NAMALWA (cell line): Measurements from ENCODE around the gene KCNH2.
A peak's percentile ranks its signal among the peaks of the same experiment; 100 is the strongest.

Experiments used
- DNase-seq: peaks from one replicate; pipeline ENCODE4 v3.0.0-alpha.2; 2015; ENCODE audit warnings: low spot score

The KCNH2 gene

DNA sequence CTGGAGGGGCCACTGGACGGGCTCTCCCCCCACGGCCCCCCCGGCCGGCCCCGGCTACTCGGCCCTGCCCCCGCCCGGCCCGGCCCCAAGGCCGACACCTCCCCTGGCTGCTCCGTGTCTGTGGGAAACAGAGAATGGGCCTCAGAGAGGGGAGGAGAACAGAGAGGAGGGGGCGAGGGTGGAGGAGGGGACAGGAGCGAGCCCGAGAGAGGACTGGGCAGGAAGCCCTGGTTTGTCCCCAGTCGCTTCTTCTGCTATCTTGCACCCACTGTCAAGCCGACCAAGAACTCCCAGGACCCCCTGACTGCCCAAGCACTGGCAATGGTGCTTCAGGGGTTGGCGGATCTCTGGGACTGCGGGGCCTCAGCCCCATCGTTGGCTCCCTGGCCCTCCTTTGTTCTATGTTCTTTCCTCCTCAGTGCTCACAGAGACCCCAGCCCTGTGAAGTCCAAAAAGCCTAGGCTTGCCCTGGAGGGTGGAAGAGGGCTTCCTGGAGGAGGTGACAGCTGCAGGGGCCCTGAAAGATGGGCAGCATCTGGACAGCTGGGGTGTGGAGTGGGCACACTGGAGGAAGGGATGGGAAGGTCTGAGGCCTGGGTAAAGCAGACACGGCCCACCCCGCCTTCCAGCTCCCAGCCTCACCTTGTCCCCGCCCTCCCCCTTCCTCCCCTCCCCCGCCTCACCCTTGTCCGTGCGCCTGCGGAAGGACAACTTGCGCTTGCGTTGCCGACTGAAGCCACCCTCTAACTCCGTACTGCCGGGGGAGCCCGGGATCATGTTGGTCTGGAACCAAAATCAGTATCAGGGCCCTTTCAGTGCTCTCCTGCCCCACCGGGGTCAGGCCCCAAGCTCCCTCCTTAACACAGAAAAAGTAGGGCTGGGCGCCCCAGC is 30.1 kb downstream of the KCNH2 start:
- DNase-seq: no peak

DNA sequence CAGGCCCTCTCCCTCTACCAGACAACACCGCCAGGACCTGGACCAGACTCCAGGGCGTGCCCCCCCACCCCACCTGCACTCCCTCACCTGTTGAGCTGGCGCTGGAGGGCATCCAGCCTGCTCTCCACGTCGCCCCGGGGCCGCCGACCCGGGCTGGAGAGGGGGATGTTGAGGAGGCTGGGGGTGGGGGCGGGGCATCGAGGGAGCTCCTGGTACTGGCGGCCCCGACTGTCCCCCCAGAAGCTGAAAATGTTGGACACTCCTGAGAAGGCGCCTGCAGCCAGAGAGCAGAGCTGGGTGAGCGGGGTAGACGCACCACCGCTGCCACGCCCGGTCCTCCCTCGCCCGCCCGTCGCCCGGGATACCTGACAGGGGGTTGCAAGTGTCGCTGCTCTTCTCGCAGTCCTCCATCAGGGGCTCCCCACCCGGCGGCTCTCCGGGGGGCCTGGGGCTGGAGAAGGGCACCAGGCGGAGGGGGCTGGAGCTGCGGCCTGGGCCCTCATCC is 30.8 kb downstream of the KCNH2 start:
- DNase-seq: no peak

DNA sequence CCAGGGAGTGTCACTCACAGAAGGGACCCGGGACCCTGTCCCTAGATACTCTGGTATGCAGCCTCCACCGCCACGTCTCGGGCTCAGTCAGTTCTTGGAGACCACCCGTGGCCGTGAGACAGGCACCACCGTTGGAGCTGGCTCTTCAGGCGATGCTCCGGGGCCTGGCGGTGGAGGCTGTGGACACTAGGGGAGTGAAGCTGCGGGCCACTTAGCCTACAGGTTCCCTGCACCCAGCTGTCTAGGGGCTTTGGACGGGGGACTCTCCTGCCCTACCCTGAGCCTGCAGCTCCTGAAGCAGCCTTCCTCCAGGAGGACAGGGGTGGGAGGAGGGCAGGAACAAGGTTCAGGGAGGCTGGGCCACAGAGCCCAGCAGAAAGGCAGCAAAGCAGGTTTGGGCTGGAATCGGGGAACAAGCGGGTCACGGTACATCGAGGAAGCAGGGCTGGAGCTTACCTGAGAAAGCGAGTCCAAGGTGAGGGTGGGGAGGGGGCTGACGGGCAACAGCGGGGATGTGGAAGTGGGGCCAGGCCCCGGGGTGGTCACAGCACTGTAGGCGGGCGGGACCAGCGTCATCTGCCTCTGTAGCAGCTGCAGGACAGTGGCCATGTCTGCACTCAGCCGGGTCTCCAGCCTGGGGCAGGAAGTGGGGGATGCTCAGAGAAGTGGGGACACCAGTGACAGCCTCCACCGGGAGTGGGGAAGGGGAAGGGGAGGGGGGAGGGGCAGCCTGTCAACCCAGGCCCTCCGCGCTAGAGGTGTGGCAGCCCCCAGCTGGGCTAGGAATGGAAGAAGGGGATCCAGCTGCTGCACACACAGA is 31.5 kb downstream of the KCNH2 start:
- no peak for DNase-seq

DNA sequence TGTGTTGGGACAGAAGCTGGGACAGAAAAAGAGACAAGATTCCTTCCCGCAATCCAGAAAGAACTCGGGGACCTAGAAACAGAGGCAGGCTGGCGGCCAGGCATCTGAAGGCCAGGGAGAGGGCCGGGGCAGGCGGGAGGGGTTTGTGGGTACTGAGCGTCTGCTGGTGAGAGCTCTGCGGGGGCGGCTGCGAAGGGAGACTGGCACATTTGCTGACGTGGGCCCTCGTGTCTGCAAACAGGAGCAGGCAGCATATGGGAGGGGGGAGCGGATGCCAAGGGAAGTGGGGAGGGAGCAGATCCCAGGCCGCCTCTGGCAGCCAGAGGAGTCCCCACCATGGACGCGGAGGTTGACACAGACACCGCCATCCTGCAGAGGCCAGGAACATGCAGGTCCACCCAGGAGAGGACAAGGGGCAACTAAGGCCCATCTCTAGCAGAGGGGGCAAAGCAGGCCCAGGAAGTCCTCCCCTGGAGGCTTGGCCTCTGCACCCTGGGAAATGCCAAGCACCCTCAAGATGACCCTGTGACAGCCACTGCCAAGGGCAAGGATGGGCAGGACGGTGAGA is 32.2 kb downstream of the KCNH2 start:
- DNase-seq: no peak

DNA sequence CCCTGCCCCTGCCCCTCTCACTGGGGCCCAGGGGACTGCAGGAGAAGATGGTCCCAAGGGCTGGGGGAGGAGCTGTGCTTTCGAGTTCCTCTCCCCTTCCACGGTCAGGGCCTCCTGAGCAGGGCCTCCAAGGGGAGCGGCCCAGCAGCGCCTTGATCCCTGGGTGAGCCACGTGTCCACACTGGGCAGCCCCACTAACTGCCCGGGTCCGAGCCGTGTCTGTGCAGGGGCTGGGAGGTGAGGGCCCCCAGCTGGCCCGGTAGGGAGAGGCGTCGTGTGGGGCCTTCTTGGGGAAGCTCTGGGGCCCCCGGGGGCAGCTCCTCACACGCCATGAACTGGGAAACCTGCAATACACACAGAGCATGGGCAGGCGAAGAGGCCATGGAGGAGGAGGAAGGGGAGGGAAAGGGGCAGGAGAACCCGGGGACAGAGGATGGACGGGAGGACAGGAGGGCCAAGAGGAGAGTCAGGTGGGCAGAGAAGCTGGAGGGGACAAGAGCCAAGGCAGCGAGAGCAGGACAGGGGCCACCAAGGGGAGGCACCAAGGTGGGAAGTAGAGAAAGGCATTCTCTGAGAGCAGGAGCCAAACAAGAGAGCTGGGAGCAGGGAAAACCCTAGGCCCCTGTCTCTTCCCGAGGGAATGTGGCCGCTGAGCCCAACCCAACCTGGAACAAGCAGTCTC is 32.8 kb downstream of the KCNH2 start:
- no peak for DNase-seq

DNA sequence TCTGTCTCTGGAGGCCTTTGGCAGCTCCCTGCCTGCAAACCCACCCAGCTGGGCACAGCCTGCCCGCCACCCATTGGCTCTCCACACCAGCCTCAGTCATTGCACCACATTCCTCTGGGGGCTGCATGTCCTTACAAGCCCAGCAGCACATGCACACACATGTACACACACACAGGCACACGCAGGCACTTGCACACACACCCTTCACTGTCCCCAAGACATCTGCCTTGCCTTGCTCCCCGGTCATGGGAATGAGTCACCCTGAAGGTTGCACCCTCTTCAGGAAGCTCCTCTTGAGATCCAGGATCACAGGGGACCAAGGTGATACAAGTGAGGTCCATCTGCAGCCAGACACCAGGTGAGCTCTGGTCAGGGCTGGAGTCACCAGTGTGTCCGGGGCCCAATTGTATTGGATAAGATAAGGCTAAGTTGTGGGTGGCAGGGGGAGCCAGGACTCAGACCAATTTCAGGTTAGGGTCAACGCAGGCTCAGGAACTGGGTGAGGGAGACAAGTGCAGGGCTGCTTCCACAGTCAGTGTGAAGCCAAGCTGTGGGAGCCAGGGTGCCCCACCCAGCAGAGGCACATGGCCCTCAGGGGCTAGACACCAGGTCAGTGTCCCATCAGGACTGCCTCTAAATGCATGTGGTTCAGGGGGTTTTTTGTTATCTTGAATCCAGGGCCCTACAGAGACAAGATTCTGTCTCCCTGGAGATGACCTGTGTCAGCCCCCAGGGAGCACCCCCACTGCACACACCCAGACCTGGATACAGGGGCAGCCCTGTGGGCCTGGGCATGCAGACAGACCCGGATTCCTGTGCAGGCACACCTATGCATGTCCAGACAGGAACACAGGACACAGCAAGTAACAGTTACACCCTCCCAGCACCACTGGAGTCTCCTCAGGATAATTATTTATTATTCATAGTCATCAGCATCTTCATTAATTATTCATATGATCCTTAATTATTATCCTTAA is 33.8 kb downstream of the KCNH2 start:
- no peak for DNase-seq

DNA sequence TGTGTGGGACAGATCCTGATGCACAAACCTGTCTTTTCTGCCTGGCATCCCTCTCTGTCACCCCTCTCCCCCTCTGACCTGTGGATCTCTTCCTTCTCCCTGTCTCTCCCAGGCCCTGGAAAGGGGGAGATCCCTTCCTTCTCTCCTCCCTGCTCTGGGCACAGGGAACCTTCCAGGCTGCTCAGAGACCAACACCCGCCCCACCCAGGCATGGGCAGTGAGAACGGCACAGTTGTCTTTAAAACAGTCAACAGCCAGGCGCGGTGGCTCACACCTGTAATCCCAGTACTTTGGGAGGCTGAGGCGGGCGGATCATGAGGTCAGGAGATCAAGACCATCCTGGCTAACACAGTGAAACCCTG is 34.7 kb downstream of the KCNH2 start:
- DNase-seq: no peak

DNA sequence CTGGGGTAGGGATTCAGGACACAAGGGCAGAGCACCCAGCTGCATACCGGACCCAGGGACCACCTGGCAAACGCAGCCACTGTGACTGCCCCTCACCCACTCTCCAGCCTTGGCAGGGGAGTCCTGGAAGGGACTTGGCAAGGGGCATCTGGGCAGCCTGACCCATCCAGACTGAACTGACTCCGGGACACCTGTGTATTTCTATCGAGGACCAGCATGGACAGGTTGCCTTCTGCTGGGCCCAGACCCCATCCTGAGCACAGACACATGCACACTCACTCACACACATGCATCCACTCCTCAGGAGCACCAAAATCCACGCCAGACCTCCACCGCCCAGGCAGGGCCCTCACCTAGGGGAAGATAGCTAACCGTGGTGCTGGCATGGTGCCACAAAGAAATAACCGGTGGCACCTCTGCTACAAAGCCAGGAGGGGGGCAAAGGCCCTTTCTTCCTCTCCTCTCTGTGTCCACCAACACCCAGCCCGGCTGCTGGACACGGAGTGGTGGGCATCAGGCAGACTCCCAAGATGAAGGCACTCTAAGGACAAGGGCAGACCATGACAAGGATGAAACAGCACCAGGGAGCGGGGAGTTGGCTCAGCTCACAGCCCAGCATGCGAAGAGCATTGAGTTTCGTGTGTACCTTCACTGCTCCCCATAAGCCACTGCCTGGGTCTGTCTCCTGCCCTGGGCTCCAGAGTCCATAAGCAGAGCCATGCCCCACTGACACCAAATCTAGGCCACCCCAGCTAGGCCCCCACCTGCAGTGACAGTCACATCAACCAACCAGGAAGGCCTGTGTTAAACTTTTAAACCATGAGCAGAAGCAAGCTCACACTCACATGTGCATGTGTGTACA is 35.3 kb downstream of the KCNH2 start:
- no peak for DNase-seq

DNA sequence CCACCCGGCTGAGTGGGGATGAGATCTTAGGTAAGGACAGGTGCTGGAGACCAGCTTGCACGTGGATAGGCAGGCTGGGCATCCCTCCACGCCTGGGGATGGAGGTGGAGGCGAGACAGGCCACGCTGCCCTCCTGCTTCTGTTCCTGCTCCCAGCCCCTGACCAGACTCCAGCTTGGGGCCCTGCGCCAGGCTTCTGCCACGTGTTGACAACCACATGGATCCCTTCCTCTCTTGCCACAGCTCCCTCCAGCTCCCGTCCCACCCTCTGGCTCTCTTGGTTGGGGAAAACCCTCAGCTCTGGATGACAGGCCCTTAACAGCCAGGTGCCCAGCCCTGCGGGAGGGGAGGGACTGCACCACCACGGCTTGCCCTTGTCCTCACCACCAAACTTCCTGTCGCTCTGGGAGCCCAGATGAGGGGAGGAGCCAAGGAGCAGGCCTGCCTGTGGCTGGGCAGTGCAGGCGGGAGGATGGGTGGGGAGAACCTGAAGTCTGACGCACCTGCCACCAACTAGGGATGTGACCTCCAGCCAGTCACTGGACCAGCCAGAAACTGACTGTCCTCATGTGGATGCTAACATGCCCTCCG is 36.0 kb downstream of the KCNH2 start:
- DNase-seq: peak; percentile 34

DNA sequence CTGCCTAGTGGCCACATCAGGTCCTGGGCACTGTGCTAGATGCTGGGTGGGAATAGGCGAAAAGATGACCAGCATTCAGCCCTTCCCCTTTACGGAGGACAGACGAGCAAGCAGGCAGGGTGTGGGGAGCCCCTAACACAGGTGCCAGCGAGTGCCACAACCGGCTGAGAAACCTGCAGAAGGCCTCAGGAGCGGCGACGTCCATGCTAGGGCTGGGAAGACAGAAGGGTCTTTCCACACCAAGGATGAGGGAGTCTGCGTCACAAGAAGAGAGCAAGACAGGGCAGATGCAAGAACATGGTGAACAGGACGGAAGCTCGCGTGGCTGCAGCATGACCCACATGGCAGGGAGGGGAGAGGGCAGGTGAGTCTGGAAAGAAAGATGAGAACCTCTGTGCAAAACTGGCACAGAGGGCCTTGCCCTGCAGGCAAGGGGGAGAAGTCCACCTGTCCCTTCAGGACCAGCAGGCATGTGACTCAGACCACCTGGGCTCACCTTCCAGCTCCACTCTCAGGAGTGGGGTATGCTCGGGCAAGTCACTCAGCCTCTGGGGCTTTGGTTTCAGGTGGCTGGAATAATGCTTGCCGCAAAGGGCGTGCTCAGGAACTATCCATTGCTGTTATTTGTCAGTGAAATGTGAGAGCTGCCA is 36.6 kb downstream of the KCNH2 start:
- no peak for DNase-seq

DNA sequence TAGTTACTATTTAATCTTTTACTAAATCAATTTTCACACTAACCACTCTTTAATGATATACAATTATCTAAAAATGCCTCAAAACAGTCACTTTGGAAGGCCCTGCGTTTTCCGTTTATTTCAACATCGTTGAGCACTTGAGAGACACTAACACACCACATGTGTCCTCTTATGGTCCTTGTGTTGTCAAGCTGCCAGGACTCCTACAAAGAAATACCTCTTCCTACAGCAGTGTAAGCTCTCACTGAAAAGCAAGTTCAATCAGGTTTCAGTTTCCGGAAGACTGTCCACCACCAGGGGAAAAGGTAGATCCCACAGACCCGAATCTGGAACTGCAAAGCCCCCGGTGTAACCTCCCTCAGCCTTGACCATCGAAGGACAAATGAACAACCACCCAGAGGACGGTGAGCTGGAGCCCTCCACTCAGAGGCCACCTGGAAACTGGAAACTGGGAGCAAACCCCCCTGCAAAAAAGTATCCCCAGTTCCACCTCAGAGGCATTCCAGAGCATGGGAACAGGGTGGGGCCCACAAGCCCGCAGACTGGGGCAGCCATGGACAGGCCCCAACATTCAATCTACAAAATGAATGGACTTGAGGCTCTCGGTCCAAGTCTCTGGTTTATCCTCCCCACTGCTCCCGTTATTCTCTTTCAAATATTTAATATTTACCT is 37.6 kb downstream of the KCNH2 start:
- no peak for DNase-seq

DNA sequence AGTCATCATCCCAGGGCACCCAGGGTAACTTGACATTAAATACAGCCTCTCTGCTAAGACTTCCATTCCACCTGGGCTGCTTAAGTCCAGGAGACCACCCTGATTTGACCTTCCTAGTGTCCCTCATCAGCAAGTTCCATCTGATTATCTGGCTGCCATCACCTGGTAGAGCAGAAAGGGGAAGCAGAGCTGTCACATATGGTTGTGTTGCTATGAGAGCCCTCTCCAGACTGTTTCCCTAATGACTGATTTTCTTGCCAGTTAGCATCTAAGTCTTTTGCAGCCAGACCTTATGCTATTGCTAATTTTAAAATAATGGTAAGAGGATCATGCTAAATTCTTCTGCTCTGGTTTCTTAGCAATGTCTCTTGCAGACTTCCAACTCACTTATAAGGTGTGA is 38.7 kb downstream of the KCNH2 start:
- no peak for DNase-seq

DNA sequence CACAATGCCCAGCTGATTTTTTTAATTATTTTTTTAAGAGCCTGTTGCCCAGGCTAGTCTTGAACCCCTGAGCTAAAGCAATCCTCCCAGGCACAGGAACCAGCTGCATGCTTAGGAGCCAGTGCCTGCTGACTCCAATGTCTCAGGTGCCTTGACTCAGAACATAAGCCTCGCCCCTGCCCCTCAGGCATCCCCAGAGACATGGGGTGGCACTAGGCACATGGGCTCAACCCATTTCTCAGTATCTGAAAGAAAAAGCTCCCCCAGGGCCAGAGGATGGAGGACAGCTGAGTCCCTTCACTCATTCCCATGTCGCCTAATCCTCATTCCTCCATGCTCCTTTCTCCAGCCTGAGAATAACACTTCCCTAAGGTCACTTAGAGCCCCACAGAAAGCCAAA is 39.1 kb downstream of the KCNH2 start:
- DNase-seq: no peak

DNA sequence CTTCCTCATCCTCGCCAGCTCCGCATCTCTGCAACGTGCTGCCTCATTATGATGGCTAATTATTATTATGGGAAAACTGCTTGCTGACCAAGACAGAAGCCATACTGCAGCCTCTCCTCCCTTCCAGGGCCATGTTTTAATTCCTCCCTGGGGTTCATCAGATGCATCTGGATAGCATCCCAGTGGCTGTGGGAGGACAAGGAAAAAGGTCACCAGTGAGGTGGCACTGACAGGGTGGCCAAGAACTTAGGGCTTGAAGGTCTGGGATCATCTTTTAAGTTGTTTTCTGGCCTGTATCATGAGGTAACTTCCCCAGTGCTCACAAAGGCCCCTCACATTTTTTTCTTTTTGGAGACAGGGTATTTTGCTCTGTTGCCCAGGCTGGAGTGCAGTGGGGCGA is 39.6 kb downstream of the KCNH2 start:
- DNase-seq: no peak

DNA sequence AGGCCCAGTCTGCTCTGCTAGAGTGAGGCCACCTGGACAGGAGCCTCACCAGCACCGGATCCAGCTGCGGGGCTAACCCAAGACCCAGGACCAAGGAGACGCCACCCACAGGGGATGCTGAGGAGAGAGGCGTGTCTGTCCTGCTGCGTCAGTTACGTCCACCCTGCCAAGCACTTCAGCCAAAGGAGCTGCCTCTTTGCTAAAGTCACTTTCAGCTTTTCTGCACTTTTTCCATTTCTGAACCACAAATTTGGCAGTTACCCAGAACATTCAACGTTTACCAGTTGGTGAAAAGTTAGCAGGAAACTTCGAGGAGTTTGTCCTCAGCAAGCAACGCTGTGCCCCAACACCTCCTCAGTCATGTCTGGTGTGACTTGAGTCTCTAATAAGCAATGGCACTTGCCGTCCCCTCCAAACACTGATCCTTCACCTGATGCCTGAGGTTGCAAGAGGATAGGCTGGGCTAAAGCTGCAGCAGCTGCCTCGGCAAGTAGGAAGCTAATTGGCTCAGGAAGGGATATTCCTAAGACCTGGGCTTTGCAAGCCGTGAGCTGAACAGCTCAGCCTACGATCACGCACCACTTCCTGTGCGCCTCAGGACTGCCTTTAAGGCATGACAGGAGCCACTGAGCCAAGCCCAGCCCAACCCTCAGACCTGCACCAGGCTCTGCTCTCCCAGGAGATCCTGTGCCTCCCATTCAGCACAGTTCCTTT is 40.1 kb downstream of the KCNH2 start:
- DNase-seq: no peak

DNA sequence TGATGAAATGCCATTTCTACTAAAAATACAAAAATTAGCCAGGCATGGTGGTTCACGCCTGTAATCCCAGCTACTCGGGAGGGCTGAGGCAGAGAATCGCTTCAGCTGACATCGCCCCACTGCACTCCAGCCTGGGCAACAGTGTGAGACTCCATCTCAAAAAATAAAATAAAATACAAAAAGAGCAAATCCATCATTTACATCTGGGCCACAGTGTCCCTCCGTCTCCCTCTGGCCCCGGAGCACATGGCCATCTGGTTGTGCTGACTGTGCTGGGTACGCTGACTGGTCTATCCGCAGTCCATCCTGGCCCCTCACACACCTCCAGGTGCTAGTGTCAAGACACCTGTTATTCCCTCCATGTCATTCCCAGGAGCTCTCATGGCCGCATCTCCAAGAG is 42.1 kb downstream of the KCNH2 start:
- no peak for DNase-seq

DNA sequence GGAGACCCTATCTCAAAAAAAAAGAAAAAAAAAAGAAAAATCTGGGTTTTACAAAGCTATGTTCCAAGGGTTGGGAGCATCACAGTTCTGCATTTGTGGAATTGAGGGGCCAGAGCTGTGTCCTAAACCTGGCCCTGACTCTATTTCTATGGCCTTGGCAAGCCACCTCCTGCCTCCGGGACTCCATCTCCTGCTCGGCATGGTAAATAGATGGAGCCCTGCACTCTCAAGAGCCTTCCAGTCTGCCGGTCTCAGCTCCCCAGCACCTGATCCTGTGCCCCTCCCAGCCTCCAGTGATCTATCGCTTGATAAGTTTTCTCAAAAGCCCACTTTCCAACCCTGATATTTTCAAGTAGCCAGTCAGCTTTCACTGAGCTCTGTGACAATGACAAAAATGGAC is 43.0 kb downstream of the KCNH2 start:
- DNase-seq: no peak
